ENCODE measurements around the gene GPR152. TPM values are rescaled to one million over a fixed set of nuclear protein-coding genes. Genes with fewer than 3 reads are reported as not detected.

The GPR152 gene
- total RNA-seq, 1 donor from 2014 or later, result not detected

DNA sequence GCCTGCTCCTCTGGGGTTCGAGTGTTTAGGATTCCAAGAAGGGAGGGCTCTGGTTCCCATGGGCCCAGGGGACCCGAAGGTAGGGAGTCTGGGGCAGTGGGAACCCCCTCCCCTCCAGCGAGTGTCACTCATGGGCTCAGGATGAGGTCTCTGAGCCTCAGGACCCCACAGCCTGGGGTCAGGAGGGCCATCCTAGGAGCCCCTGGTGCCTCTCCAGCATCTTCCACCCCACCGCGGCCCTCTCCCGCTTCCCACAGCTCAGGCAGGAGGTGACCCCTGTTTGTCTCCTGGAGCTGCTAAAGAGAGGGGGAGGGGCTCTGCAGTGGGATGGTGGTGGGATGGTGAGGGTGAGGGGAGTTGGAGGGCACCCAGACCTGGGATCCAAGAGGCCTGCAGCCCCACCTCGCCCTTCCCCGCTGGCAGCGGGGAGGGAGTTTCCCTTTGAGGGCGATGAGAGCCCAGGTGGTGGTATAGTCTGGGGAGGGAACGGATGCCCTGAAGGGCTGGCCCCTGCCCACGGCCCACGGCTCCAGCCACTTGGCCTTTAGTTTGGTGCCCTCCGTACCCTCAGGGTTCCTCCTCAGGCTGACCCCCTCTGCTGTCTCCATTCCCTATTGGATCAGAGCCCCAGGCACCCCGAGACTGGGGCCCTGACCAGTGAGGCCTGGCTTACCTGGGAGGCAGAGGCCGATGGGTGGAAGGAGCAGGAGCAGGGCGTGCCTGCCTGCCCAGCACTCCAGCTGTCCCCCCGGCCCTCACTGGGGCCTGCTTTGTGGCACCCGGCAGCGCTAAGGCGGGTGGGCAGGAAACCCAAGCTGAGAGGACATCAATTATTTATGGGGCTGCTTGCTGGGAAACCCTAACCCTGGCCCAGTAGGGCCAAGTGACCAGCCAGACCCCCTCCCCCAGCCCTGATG is 1.5 kb upstream of the GPR152 start:
- Histone ChIP-seq H3K9ac (ENCODE audit: low read length) (no peak overlapping the region), H3K4me3 (ENCODE audit: insufficient read depth, low read depth, low read length) (no peak overlapping the region)

DNA sequence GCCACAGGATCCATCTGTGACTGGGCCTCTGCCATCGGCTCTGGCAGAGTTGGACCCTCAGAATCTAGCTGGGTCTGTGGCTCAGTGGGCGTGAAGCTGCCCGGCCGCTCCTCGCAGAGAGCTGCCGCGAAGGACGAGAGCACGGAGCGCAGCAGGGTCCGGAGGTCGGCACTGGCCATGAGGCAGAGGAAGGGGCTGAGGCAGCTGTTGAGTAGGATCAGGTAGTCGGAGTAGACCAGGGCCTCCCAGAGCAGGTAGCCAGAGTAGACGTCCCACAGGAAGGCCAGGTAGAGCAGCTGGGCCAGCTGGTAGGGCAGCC is 912 bp downstream of the GPR152 start:
- Mint-ChIP-seq H3K27me3 (ENCODE audit: low read depth, unreplicated experiment) (peaks cover 10% of the 10 kb centered on the region), H3K4me1 (ENCODE audit: low read depth, unreplicated experiment) (no peaks in the 10 kb centered on the region), H3K4me3 (ENCODE audit: unreplicated experiment) (no peak overlapping the region), H3K36me3 (ENCODE audit: low read depth, unreplicated experiment) (peaks cover 3% of the 10 kb centered on the region), H3K27ac (ENCODE audit: unreplicated experiment) (peak overlapping the region; percentile 66), H3K9me3 (ENCODE audit: unreplicated experiment) (no peaks in the 10 kb centered on the region)
- no peaks in the 10 kb centered on the region for H3K27me3 ChIP-seq (ENCODE audit: insufficient read depth, low read length)
- H3K36me3 ChIP-seq (ENCODE audit: insufficient read depth, low read length), result no peaks in the 10 kb centered on the region
- no peak for FAIRE-seq
- H3K79me2 ChIP-seq (ENCODE audit: insufficient read depth, low read length), result no peaks in the 10 kb centered on the region
- no peak overlapping the region for H2AFZ ChIP-seq (ENCODE audit: low read depth, low read length)
- no peaks in the 10 kb centered on the region for H3K4me1 ChIP-seq (ENCODE audit: insufficient read depth, low read length)
- no peak overlapping the region for H3K27ac ChIP-seq (ENCODE audit: low read depth, low read length)
- no peak for DNase-seq (ENCODE audit: low read depth)
- TF ChIP-seq, protein P1, sequence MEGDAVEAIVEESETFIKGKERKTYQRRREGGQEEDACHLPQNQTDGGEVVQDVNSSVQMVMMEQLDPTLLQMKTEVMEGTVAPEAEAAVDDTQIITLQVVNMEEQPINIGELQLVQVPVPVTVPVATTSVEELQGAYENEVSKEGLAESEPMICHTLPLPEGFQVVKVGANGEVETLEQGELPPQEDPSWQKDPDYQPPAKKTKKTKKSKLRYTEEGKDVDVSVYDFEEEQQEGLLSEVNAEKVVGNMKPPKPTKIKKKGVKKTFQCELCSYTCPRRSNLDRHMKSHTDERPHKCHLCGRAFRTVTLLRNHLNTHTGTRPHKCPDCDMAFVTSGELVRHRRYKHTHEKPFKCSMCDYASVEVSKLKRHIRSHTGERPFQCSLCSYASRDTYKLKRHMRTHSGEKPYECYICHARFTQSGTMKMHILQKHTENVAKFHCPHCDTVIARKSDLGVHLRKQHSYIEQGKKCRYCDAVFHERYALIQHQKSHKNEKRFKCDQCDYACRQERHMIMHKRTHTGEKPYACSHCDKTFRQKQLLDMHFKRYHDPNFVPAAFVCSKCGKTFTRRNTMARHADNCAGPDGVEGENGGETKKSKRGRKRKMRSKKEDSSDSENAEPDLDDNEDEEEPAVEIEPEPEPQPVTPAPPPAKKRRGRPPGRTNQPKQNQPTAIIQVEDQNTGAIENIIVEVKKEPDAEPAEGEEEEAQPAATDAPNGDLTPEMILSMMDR (IDR thresholded peaks at IDR 0.05; ENCODE audit: insufficient read depth, low read depth, low read length), result no peak
- no peak for TF ChIP-seq EZH2 (IDR thresholded peaks at IDR 0.05; ENCODE audit: insufficient read depth, low read length)
- no peaks in the 10 kb centered on the region for H3K9me3 ChIP-seq (ENCODE audit: insufficient read depth, low read depth, low read length)
- H4K20me1 ChIP-seq (ENCODE audit: insufficient read depth, low read length), result no peaks in the 10 kb centered on the region
- H3K9ac ChIP-seq (ENCODE audit: low read length), result no peak overlapping the region
- no peak overlapping the region for H3K4me3 ChIP-seq (ENCODE audit: insufficient read depth, low read depth, low read length)
- no peak overlapping the region for H3K4me2 ChIP-seq (ENCODE audit: low read length)

More for the DNA sequence above, 1.5 kb upstream of the GPR152 start:
- DNase-seq (ENCODE audit: low read depth), result no peak
- Mint-ChIP-seq H3K9me3 (ENCODE audit: unreplicated experiment) (no peaks in the 10 kb centered on the region), H3K4me1 (ENCODE audit: low read depth, unreplicated experiment) (no peaks in the 10 kb centered on the region), H3K4me3 (ENCODE audit: unreplicated experiment) (no peak overlapping the region), H3K27ac (ENCODE audit: unreplicated experiment) (no peak overlapping the region), H3K36me3 (ENCODE audit: low read depth, unreplicated experiment) (peaks cover 3% of the 10 kb centered on the region), H3K27me3 (ENCODE audit: low read depth, unreplicated experiment) (peaks cover 16% of the 10 kb centered on the region)
- H3K79me2 ChIP-seq (ENCODE audit: insufficient read depth, low read length), result no peaks in the 10 kb centered on the region
- no peak for TF ChIP-seq EZH2 (IDR thresholded peaks at IDR 0.05; ENCODE audit: insufficient read depth, low read length)
- TF ChIP-seq, protein P1 (IDR thresholded peaks at IDR 0.05; ENCODE audit: insufficient read depth, low read depth, low read length), result no peak
- no peak for FAIRE-seq
- H3K4me2 ChIP-seq (ENCODE audit: low read length), result no peak overlapping the region
- no peaks in the 10 kb centered on the region for H3K4me1 ChIP-seq (ENCODE audit: insufficient read depth, low read length)
- H3K9me3 ChIP-seq (ENCODE audit: insufficient read depth, low read depth, low read length), result no peaks in the 10 kb centered on the region
- no peak overlapping the region for H2AFZ ChIP-seq (ENCODE audit: low read depth, low read length)
- H3K27me3 ChIP-seq (ENCODE audit: insufficient read depth, low read length), result no peaks in the 10 kb centered on the region
- H3K36me3 ChIP-seq (ENCODE audit: insufficient read depth, low read length), result no peaks in the 10 kb centered on the region
- no peaks in the 10 kb centered on the region for H4K20me1 ChIP-seq (ENCODE audit: insufficient read depth, low read length)
- H3K27ac ChIP-seq (ENCODE audit: low read depth, low read length), result no peak overlapping the region
